HG03103 (cell line): ENCODE results near the gene MPRIP.

Experiments used
- ATAC-seq: cut with Tn5 transposase; IDR thresholded peaks from one replicate; pipeline ENCODE4 v1.9.1; 2021; ENCODE audit warnings: low read depth; ENCODE audit not compliant: unreplicated experiment

The MPRIP gene

DNA sequence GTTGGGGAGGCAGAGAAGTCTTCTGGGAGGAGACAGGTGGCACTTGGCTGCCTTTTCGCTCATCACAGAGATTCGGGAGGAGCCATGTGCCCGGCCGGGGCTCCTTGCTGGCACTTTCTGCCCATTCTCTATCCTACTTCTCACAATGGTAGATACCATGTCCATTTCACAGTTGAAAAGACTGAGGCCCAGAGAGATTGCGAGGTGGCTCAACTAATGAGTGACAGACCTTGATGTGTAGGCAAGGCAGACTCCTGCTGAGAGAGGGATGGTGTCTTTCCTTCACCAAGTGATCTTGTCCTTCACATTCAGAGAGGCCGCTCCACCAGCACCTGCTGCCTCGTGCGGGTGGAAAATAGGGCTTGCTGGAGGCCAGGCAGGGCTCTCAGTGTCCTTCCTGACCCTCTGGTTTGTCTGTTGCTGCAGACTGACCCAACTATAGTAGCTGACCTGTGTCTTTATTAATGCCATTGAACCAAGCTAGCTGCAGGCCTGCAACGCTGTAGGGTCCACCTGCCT lies 42.1 kb downstream of the MPRIP start:
- no peak for ATAC-seq

DNA sequence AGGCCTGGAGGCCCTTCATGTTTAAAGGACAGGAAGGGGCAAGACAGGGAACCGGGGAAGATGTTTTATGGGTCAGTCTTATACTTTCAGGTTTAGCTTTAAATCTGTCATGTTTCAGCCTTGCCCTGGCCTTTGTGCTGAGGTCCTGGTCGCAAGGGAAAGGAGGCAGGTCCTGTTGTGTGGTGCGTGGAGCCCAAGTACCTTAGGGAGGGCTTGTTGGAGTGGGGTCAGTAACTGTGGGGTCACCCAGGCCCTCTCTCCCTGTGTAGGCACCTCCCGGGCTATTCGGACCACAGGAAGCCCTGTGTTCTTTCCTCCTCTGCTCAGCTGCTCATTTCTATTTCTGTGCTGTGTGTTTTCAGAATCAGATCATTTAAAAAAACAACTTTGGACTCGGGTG lies 42.7 kb downstream of the MPRIP start:
- no peak for ATAC-seq

DNA sequence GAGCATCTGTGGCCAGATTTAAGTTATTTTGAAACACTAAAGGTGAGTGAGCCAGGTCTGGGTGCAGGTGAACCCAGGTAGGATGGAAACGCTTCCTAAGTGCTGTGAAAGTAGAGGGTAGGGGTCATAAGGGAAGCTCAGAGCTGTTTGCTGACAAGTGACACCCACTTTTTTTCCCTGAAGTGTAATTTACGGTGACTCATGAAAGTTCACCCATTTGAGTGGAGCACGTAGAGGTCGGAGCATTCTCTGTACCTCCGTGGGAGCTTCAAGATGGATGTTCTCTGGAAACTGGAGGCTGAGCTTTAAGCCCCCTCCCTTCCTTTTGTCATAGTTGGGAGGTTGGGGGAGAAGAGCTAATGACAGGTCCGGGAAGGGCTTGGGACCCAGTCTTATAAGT lies 44.3 kb downstream of the MPRIP start:
- ATAC-seq, result no peak

DNA sequence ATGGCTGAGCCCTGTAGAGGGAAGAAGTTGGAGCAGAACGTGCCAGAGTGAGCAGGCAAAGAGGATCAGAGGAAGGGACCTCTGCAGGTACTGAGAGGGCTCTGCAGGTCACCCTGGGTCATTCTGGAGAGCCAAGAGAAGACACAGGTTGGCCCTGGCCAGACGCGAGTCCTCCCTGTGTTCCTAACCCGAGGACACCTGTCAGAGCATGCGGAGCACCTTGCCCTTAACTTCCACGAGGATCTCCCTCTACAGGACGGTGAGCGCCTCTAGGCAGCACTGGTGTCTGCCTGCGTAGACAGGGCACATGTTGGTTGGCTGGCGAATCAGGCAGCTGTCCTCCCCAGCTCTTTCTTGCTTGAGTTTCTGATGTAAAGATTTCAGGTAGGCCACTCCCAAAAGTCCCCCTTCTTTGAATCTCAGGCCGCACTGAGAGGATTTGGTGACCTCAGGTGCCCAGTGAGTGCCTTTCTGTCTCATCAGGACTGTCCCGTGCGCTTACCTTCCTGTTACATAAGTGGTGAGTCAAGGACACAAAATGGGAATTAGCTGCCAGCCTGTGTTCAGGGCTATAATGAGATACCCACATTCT lies 45.3 kb downstream of the MPRIP start:
- no peak for ATAC-seq

DNA sequence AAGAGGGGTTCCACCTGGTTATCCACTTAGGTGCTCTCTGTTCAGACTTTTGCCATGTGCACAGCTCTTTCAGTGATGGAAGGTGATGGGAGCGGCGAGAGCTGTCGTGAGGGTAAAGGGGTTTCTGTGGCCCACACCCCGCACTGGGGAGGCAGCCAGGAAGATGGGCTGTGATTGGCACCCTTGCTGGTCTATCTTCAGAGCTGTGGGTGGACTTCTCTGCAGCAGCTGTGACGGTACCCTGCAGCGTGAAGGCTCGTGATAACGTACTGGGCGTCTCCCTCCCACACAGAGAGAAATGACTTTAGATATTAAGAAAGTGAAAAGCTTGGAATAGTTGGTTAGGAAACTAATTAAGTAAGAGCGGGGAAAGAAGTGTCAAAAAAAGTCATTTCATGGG lies 45.8 kb downstream of the MPRIP start:
- no peak for ATAC-seq

DNA sequence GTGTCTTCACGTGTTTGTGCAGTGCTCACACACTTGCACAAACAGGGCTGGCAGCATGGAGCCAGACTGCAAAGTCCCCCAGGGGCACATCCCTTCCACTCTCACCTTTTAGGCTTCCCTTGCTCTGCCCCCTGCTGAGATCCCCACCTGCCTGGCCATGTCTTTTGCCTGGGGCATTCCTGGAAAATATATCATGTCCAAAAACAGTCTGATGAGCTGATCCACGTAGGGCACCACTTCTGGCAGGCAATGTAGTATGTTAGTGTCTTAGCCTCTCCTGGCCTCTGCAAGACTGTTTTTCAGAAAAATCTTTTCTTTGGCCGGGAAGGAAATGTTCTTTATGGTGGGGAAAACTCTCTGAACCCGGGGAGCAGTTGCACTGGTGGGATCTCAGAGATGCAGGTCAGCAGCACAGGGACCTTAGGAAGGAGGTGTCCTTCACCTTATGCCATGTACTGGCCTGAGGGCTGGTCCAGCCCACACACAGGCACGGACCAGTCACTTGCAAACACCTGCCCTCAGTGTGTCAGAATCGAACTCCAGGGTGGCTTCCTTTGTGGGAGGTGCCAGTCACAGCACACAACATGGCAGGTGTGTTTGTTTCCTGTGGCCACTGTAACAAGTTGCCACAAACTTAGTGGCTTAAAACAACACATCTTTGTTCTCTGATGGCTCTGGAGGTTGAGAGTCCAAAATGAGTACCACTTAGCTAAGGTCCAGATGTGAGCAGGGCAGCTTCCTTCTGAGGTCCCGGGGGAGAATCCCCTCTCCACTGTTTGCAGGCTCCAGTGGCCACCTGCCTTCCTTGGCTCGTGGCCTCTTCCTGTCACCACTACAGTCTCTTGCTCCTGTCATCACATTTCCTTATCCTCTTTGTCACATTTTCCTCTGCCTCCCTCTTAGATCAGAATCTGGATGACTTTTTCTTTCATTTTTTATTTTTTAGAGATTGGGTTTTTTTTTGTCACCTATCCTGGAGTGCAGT lies 46.6 kb downstream of the MPRIP start:
- no peak for ATAC-seq

GRCh38 chr17:17089796-17090641 lies 47.8 kb downstream of the MPRIP start:
- no peak for ATAC-seq

DNA sequence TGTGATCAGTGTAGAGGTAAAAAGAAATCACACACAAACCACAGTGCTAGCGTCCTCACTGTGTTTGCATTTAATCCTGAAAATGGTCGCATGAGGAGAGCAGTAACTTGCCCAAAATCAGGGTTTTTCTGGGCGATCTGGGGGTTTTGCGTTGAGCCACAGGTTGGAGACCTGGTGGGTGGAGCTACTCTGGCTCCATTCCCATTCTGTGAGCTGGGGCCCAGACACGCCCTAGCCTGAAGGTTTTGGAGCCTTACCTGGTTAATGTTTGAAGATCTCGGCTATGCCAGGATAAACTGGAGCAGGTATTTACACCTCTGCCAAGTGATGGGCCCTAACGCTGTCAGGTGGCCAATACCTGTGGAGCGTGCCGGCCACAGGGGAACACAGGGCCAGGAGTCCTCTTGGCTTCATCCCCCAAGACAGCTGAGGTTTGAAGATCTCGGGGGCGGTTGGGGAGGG lies 48.4 kb downstream of the MPRIP start:
- no peak for ATAC-seq

DNA sequence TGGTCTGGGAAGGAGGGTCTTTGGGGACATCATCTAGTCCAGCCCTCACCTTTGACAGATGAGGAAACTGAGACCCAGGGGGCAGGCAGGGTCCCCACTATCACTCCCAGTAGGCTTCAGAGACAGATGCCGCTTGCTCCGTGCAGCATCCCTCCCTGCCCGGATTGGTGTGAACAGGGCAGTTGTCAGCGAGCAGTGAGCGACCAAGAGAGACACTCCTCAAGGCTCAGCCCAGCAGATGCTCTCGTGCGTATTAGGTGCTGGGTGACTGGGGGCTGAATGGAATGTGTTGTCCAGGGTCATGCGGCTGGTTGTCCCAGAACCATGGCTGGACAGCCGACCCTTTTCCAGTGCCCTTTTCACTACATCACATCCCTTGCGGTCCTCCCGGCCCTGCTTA lies 49.0 kb downstream of the MPRIP start:
- no peak for ATAC-seq

- no peak for ATAC-seq
Measured at GRCh38 chr17:17091856-17092756, 49.8 kb downstream of the MPRIP start.

DNA sequence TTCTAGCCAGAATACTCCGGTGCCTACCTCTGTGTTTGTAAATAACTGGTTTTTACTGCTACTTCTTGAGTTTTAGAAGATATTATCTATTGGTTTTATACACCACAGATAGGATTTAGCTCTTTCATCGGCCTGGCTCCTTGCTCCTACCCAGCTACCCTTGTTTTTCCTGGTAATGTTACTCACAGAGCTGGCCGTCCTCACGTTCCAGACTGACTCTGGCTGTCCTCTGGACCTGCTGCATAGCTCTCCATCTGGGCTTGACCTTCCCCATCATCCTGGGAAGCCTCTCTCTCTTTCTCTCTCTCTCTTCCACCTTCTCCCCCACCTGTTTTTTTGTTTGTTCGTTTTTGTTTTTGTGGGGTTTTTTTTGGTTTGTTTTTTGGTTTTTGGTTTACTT lies 51.5 kb downstream of the MPRIP start:
- ATAC-seq, result no peak

GRCh38 chr17:17096438-17097178 lies 54.4 kb downstream of the MPRIP start:
- no peak for ATAC-seq

DNA sequence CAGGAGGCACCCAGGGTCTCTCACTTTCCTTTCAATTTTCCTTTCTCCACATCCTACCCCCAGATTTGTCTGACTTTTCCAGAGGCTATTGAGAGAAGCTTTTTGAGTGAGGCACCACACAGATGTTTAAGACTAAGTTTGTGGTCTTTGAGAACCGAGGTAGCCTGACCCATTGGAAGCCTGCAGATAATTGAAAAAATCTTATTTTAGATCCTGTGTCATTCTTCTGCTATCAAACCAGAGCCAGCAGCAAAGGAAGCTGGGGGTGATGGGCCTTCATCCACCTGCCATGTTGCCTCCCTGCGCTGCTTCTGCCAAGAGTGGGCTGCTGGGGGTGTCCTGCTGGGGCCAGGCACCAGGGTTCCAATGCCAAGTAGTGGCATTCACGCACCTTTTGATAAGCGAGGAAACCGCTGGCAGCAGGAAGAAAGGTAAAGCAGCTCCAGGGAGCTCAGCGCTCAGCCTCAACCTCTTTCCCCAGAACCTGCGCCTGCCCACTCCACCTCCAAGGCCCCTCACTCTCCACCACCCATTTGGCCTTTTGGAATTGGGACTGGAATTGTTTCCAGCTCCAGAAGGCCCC lies 55.6 kb downstream of the MPRIP start:
- ATAC-seq, result no peak

DNA sequence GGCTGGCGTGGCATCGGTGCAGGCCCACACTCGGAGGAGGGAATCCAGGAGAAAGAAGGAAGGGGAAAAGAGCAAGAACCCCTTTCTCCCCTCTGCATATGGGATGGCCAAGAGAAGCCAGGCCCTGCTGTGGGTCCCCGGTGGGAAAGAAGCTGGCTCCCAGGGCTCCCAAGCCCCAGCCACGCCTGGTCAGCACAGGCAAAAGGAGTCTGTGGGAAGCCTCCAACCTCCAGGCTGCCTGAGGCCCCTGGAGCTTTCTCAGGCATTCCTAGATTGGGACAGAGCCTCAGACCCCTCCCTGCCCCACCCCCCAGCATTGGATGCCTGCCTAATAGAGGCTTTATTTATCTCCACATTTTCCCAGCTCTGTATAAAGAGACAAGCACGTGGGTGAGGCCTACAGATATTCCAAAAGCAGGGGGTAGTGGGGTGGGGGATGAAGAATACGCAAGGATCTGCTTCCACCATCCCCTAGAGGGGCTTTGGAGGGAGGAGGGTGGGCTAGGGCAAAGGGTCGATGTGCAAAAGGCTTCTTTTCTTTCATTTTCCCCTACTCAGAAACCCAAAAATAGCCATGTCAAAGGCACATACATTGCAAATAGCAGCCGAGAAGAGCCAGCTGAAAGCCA lies 56.4 kb downstream of the MPRIP start:
- ATAC-seq, result no peak

GRCh38 chr17:17102176-17102575 lies 59.9 kb downstream of the MPRIP start:
- no peak for ATAC-seq

DNA sequence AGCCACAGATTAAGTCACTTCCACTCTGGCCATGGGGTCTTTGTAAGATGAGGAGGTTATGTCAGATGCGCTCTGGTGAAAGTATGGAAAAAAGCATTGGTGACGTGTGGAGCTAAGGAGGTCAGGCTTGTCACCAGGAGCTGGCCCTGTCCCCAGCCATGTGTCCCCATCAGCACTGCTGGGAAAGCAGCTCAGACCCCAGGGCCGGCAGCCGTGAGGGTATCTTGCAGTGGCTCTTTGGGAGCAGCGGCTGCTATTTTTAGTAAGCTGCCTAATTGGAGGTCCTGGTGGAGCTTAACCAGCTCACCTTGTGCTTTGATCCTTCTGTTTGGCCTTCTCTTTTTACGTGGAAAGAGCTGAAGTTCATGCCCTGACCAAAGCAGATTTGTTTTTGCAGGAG lies 60.9 kb downstream of the MPRIP start:
- no peak for ATAC-seq

GRCh38 chr17:17104036-17104435 lies 61.8 kb downstream of the MPRIP start:
- no peak for ATAC-seq

DNA sequence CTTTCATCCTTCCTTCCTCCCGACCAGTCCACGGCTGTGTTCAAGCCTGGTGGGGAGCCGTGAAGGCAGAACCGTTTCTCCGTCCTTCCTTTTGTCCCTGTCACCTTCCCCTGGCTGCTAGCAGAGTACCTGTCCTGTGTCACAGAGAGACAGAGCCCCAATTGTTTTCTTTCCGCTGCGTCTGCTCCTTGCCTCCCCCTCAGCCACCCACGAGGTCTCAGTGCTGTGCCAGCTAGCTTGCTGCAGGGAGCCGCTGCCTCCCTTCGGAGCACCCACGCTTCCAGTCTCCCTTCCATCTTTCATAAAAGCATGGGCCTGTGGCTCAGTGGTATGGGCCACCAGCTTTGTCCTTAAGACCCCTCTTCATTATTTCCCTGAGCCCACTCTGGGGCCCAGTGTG lies 62.2 kb downstream of the MPRIP start:
- no peak for ATAC-seq
